ENCODE data around the gene TNFAIP2.
"Not testable (repeated sequence)": the region's sequence is repeated elsewhere in the genome, so short reads cannot be mapped to it uniquely, and the experiment has no call there.

Gene TNFAIP2

DNA sequence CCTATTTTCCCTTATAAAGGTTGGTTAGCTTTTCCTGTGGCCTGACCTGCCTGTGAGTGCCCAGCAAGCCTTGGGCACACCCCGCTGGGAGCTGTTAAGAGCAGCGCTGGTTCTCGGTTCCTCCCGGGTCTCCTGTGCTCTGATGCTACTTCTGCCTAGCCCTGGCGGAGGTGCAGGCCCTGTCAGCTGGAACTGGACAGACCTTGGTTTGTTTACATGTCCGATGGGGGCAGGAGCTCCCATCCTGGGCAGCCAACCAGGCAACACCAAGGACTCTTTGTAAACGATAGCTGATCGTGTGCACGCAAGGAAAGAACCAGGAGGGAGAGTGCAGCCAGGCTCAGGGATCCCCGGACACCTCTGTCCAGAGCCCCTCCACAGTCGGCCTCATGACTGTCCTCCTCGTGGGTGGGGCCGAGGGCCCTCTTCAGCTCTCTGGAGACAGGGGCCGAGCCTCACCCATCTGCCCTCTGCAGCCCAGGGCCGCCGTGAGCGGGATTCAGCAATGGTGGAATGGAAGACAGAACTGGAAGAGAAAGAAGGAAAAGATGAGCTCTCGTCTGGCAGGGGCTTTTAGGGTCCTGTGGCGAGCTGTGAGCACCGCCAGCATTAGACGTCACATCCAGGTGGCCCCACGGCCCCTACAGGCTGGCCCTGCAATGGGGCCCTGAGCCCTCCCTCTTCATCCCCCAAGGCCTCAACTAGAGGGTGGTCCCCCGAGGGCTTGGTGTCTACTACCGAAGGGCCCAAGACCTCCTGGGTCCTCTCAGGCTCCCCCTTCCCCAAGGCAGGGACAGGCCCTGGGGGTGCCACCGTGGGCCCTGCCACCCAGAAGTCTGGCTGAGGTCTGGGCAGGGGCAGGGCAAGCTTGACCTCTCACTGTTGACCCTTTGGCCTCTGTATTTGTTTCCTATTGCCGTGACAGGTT, 12.3 kb downstream of the TNFAIP2 start:
- DNase-seq: no peak

DNA sequence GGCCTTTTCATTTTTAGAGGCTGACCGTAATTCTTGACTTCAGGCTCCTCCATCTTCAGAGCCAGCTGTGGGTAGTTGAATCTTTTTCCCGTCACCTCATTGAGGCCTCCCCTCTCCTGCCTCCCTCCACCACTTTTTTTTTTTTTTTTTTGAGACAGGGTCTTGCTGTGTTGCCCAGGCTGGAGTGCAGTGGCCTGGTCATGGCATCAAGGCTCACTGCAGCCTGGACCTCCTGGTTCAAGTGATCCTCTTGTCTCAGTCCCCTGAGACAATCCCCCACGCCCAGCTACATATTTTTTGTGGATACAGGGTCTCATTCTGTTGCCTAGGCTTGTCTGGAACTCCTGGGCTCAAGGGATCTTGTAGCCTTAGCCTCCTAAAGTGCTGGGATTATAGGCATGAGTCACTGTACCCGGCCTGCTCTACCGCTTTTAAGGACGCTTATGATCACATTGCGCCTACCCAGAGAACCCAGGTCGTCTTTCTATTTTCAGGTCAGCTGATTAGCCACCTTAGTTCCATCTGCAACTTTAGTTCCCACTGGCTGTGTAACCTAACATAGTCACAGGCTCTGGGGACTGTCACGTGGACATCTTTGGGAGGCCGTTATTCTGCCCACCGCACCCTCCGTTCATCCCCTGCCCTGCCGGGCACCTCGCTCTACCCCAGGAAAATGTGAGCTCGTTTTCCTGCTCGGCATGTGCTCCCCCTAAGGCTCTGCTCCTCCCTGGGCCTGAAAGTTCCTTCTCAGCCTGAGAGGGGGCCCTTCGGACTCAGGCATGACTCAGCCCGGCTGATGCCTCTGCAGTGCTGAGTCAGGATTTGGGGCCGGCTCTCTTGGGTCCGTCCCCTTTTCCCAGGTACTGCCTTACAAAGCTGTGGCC, 13.4 kb downstream of the TNFAIP2 start:
- DNase-seq: no peak

DNA sequence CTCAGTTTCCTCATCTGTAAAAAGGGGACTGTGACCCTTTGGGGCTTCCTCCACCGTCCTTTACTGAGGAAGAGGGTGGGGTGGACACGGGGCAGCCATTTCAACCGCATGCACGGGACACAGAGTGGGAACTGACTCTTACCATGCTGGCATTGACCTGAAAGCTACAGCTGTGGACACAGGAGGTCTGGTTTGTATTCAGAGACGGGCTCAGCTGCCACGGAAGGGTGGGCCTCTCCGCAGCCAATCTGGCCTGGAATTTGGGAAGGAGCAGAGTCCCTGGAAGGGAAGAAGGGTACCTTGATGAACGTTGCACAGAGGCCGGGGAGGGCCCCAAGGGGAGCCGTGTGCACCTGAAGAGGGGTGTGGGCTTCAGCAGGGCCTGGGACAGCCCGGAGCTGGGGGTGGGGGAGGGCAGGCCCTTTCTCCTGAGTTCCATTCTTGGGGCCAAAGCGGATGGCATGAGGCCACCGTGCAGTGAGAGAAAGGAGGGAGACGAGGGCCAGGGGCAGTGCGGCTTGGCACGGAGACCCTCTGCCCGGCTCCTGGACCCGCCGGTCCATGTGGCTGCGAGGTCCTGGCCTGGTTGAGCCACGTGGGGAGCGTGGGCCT, 14.5 kb downstream of the TNFAIP2 start:
- no peak for DNase-seq

DNA sequence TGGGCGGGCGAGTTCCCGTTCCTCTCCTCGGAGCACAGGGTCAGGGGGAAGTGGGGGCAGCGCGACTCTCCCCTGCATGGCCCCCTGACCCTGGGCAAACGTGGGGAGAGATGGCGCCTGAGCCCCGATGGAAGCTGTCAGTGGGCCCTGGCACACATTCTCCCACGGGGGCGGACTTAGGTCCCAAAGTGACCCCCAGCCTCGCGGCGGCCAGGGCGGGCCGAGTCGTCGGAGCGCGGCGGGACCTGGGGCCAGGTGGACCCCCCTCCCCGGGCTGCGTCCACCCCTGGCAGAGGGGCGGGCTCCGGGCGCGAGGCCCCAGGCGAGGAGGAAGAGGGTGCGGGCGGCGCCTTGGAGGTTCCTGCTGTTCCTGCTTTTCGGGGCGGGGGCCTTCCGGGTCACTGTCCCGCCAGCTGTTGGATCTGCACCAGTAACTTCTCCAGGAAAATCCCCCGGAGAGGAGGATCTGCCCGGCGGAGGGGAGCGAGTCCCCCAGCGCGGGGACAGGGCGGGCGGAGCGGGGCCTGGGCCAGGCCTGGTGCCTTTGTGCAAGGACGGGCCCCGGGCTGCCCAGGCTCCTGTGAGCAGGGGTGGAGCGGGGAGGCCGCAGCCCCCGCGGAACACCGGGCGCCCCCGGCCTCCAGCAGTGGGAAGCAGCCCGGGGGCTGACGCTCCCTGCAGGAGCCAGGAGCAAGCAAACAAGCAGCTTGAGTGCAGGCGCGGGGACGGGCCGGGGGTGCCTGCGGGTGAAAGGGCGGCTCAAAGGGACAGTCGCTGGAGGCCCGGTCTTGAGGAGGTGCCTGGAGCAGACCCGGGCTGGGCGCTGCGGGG, 15.3 kb downstream of the TNFAIP2 start:
- DNase-seq: no peak

DNA sequence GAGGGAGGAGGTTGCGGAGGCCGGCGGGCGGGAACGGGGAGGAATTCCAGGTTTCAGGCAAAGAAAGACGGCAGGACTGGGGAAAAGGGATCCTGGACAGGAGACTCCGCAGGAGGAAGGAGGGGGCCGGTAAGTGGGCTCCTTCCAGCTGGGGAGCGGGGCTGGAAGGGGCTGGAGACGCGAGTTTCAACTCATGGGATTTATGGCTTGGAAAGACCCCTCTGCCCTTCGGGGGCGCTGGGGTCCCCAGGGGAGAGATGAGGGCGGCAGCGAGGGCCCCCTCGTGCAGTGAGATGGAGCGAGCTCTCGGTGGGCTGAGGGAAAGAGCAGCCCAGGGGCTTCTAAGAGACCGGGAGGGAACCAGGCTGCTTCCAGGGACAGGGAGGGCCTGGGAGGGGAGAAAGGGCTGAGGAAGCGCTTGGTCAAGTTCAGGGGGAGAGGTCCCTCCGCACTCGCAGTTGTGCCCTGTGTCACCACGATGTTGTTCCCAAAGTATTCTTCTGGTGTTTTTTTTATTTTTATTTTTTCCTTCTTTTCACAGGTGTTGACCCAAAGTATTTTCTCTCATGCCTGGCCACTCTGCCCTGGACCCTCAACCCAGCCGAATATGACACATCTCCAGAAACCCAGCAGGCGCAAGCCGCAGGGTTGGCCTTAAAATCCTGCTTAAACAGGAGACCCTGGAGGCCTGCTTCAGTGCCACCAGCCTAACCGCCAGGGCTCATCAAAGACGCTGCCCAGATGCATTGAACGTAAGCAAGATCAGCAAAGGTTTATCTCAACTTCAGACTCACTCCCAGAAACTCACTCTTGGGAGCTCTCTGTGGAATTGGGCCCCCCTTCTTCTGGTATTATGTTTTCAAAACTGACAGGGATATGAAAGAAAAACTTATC, 16.1 kb downstream of the TNFAIP2 start:
- DNase-seq: no peak

DNA sequence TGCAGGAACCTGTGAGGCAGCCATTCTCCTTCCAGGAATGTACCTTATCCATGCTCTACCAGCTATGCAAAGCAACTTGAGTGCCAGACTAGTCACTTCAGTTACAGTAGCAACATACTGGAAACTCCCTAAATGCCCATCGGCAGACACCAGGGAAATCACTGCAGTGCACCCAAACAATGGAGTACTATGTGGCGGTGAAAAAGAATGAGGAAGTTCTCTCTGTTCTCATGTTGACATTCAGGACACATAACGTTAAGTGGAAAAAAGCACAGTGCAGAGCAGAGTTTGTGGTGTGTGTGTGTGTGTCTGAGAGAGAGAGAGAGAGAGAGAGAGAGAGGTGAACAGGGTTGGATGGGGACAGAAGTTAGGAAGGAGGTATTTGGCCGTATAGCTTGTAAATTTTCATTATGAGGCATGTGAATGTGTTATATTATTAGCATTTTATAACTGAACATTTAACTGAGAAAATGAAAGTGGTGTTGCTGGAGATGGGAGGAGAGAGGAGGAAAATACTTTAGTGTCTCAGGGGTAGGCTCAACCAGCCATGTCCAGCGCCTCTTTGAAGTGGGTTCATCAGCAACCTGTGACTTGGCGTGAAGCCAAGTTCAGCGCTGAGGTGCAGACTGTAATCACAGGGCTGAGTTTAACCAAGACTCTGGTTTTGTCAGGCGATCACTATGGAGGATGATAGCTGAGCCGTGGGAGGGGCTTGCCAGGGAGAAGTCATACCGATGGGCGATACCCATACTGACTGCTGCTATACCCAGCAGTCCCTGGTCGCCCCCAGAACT, 17.3 kb downstream of the TNFAIP2 start:
- DNase-seq: peak; percentile 23

DNA sequence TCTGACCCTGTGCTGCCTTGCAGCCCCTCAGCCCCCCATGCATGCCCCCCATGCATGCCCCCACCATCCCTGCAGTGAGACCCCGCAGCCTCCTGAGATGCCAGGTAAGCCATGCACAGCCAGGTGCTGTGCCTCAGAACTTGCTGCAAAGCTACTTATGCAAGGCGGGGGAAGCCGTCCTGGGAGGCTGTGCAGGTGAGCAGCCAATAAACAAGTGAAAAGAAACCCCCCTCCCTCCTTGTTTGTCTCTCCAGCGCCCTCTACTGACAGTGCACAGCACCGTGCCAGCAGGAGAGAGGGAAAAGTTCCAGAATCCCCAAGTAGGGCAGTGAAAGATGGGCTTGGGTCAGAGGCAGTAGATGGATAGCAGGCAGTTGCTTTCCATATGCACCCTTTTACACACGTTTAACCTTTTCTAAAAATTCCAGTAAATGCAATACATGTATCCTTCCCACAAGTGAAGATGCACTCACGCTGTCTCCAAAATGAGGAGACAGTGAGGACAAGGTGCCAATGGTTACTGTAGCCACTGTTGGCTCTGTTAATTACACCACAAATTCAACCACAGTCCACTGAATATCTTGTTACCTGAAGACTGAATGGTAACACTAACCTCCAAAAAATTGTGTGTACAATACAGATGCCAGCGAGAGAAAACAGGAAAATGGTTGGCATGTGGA, 18.0 kb downstream of the TNFAIP2 start:
- DNase-seq: peak; percentile 35

DNA sequence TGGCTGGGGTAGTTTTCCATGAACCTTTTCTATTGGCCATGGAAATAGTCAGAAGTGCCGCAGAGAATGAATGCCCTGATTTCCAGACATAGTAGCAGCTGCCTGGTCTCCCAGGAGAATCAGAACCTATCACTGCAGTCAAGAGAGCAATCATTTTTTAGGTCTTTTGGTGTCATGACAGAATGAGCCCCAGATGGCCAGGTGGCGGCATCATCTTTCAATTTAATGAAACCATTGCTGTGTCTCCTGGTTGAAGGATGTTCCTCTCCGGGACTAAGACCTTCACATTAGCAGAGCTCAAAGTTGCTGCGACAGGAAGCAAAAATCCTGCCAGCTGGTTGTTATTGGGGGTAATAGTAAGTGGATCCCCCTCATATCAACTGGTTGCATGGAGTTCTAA, 18.8 kb downstream of the TNFAIP2 start:
- DNase-seq: no peak

DNA sequence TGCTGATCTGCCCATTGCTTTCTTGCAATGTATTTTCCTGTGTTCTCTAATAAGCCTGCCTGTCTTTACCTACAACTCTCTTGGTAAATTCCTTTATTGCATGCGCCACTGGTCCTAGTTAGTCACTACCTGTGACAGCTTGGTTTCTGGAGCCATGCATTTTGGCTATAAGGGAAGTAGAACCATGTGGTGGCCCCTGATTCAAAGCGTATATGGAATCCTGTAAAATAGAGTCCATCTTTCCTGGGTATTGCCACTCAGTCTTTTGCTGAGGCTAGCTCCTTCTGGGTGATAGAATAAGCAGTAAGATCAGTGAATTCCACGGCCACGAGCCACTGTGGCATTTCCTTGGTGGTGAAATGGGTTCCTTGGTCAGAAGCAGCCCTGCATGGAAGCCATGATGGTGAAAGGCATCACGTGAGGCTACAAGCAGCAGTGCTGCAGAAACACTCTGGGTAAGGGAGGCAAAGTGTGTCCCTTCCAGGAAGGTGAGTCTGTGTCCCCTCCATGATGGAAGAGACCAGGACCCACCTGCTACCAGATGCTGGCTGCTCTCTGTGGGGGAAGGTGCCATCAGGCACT, 19.6 kb downstream of the TNFAIP2 start:
- no peak for DNase-seq

DNA sequence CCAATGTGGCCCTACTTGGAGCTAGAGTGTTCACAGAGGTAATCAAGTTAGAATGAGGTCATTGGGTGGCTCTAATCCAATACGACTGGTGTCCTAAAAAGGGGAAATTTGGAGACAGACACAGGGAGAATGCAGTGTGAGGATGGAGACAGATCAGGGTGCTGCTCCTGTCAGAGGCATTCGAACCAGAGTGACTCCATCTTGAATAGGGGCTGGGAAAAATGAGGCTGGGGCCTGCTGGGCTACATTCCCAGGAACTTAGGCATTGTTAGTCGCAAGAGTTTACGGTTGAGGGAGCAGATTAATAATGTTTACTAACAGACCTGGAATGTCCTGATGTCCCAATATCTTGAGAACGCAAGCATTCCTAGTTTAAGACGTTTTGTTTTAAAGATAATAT, 20.2 kb downstream of the TNFAIP2 start:
- DNase-seq: no peak

DNA sequence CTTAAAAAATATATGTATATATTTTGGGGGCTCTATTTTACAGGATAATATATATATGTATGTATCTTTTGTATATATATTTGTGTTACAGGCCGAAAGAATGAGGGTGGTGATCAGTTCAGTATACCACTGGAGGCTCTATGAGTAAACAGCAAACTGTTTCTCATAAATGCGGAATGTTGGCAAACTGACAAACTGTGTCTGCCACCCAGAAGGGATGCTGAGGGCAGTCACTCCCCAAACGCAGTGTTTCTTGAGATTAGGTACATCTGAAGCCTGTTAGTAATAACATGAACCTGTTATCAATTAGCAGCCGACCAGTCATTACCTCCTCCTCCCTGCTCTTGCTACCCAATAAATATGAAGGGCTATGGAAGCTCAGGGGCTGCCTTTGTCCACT, 20.8 kb downstream of the TNFAIP2 start:
- no peak for DNase-seq

DNA sequence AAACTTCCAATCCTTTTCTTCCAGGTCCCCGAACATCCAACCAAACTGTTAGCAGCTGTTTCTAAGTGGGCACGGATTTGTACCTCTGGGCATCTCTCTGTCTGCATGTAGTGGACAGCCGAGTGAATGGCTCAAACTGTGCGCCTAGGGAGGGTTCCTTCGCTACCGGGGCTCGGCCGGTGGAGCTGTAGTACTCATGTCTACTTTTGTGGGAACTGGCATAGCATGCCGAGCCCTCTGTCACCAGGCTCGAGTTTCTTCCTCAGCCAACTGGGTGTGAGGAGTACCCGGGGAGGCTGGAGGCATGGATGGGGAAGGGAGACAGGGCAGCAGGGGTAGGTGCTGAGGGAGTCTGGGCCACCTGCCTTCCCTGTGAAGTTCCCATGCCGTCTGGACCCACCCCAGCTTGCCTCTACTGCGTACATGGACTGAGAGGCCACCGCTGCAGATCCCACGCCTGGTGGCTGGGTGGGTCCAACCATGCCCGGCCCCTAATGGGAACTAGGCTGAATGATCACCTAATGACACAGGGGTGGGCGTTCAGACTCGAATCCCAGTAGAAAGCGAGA, 23.0 kb downstream of the TNFAIP2 start:
- DNase-seq: no peak

DNA sequence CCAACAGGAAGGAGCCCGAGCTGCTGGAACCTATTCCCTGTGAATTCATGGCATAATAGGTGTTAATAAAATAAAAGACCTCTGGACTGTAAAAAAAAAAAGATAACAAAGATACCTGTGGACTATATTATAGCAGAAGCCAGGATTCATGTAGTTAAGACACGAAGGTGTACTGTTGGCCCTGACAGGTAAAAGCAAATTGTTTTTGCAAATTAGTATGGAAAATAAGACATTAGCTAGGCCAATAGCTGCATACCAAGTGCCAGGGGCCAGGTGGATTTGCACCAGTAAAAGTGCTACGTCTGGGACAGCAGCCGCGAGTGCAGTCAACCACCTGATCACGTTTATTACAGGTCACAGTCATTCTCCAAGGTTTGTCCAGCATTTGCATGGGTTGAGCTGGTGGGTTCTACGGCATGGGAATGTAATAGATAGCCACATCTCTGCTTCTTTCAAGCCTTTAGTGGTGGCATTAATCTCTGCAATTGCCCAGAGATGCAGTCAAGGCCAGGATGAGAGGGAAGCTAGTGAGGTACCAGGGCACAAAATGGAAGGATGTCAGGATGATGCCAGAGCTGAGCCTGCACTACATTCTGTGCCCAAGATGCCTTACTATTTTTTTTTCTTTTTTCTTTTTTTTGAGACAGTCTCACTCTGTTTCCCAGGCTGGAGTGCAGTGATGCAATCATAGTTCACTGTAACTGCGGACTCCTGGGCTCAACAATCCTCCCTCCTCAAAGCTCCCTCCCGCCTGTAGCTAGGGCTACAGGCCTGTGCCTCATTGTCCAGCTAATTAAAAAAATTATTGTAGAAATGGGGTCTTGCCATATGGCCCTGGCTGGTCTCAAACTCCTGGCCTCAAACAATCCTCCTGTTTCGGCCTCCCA, 26.3 kb downstream of the TNFAIP2 start:
- no peak for DNase-seq

DNA sequence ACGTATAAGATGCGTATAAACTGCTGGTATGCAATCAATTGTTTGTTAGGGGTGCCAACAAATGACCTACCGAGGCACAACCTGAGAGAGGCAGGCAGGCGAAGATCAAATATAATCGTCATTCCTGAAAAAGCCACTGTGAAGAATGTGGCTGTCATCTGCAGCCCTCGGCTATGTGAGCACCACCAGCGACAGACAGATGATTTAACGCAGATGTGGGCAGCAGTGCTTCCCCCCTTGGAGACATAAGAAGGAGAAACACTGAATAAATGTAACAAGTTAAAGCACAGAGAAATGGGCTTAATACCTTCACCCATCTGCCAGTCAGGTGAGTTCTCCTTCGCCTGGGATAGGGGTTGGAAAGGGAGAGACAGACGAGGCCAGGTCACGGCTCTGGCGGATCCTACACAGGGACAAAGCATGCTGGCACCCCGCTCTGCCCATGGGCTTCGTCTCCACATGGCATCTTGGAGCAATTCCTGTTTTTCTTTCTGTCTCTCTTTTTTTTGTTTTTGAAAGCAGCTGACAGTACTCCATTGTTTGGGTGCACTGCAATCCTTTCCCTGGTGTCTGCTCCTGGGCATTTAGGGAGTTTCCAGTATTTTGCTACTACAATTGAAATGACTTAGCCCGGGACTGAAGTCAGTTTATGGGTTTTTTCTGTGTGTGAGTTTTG, 28.1 kb downstream of the TNFAIP2 start:
- no peak for DNase-seq

DNA sequence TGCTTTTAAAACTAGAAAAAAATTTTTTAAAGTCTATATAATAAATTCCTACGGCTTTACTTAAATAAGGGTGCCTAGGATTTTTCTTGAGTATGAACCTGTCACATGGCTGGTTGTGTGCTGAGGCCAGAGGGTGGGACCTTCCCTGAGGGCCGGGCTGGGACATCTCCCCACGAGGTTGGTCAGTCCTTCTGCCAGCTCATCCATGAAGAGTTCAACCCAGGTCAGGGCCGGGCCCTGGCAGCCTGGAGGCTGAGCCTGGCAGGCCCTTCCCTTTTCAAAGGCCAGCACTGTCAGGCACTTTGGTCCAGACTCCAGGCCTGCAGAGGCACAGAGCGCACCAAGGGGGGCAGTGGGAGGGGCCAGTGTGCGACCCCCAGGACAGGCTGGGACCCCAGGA, 31.7 kb downstream of the TNFAIP2 start:
- DNase-seq: no peak

DNA sequence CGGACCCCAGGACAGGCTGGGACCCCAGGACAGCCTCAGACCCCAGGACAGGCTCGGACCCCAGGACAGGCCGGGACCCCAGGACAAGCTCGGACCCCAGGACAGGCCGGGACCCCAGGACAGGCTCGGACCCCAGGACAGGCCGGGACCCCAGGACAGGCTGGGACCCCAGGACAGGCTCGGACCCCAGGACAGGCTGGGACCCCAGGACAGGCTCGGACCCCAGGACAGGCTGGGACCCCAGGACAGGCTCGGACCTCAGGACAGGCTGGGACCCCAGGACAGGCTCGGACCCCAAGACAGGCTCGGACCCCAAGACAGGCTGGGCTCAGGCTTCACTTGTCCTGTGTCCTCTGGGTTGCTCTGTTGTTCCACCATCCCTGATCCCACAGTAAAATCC, 32.2 kb downstream of the TNFAIP2 start:
- not testable (repeated sequence) for DNase-seq

DNA sequence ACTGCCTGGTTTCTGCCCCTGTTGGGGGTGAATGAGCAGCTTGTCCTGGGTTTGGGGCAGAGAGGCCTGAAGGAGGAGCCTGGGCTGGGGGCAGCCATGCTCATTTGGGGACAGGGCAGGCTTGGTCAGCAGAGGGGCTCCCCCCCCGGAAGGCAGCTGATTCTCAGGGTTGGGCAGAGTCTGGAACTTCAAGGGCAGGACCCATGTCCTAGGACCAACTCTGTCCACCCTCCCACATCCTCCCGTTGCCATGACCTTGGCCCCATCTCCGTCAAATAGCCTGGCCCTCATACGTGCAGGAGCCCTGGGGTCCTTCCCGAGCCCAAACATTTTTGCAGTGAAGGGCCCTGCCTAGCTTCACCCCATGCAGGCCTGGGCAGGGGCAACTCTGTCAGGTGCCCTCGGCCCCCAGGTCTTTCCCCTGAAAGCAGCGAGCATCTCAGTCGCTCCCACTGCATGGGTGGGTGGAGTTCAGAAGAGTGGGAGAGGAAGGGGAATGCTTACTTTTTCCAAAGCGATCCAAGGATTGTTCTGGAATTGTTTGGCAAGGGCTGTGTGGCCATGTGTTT, 32.6 kb downstream of the TNFAIP2 start:
- DNase-seq: no peak
